AG04449 (cell line): ENCODE results near the gene KRTAP4-5.
"Not testable (repeated sequence)": the region's sequence is repeated elsewhere in the genome, so short reads cannot be mapped to it uniquely, and the experiment has no call there.

Experiments
- CTCF ChIA-PET: fragments of 350-600 bp; formaldehyde crosslinking; extraction: SDS; loops from one replicate; lab custom pipeline; 2021; ENCODE audit warnings: antibody characterized with exemption; lab: Yijun Ruan, JAX
- POLR2A ChIA-PET: fragments of 400-600, 350-600 bp; formaldehyde crosslinking; extraction: SDS; loops from one replicate; lab custom pipeline; 2020; ENCODE audit warnings: antibody characterized with exemption, inconsistent platforms; lab: Yijun Ruan, JAX
- DNase-seq: peaks from one replicate; pipeline ENCODE4 v3.0.0-alpha.2; 2010; ENCODE audit warnings: low read depth, low spot score
- H3K4me3 ChIP-seq: 2 replicates; pipeline ENCODE4 v1.5.1; 2011; ENCODE audit warnings: low read depth, mild to moderate bottlenecking, control low read depth, low read length
- TF ChIP-seq, protein P1 (sequence below): IDR thresholded peaks from one replicate; pipeline ENCODE4 v1.5.1; 2011; ENCODE audit warnings: mild to moderate bottlenecking, moderate library complexity, low read length, control low read depth, inconsistent platforms; ENCODE audit not compliant: insufficient read depth; ENCODE audit errors: missing control alignments

KRTAP4-5 gene

DNA sequence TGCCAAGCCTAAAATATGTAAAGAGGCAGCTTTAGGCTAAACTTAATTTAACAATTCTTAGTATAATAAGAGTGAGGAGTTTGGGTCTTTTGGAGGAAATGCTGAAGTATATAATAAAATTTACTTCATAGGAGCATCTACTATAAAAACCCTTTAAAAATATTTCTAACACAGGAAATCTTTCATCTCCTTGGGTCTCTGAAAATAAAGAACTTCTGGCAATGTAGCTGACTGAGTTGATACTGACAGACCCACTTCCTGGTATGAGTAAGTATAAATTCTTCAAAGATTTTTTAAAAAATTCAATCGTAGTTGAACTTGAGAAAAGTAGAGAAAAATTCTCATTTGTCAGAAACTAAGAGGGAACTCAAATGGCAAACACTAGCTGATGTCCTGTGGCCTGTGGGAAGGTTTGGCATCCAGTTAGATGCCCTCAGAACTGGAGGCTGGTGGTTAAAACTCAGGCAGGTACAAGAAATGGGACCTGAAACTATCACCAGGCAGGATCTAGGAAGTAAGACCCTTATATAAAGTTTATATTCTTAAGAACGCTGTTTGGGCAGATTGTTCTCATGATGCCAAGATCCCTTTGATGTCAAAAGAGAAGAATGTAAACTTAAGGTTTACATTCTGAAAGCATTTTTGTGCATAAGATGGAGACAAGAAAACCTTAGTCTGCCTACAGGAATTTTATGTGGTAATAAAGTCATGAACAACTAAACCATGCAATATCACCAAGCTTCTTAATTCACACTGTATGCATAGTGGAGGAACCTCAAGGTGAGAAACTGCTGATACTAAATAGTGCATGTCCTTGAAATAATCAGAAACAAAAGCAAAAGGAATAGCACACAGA is 15.5 kb downstream of the KRTAP4-5 start:
- no peak for DNase-seq
- ChIA-PET CTCF (interaction anchor here (1.0 to 1.6 kb wide), 2 partner anchors 188 to 415 kb away, joined by 3 to 6 read pairs; no protein-coding TSS in a partner anchor), POLR2A (interaction anchor here (0.9 kb wide), 1 partner anchor 181 kb away, joined by 3 read pairs; no protein-coding TSS in a partner anchor)
- no peak overlapping the region for H3K4me3 ChIP-seq
- TF ChIP-seq, protein P1, sequence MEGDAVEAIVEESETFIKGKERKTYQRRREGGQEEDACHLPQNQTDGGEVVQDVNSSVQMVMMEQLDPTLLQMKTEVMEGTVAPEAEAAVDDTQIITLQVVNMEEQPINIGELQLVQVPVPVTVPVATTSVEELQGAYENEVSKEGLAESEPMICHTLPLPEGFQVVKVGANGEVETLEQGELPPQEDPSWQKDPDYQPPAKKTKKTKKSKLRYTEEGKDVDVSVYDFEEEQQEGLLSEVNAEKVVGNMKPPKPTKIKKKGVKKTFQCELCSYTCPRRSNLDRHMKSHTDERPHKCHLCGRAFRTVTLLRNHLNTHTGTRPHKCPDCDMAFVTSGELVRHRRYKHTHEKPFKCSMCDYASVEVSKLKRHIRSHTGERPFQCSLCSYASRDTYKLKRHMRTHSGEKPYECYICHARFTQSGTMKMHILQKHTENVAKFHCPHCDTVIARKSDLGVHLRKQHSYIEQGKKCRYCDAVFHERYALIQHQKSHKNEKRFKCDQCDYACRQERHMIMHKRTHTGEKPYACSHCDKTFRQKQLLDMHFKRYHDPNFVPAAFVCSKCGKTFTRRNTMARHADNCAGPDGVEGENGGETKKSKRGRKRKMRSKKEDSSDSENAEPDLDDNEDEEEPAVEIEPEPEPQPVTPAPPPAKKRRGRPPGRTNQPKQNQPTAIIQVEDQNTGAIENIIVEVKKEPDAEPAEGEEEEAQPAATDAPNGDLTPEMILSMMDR = no peak

DNA sequence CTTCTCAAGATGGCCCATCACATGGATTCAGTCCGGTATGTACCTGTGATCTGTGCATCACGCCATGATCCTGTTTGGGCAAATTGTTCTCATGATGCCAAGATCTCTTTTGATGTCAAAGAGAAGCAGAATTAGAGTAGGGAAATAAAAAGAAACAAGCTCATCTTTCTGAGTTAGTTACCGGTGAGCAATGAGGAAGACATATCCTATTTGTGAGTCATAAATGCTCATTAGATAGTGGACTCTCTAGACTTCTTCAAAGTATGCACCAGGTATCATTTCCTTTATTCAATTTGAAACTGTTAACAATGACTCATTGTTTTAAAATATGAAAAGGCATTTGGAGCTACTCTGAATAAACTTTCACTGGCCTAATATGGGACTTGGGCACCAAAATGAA is 17.6 kb downstream of the KRTAP4-5 start:
- CTCF ChIA-PET = no interaction called here
- TF ChIP-seq, protein P1 = no peak
- no peak for DNase-seq
- POLR2A ChIA-PET = interaction anchor here (0.6 kb wide), 1 partner anchor 10 kb away, joined by 3 read pairs; no protein-coding TSS in a partner anchor
- no peak overlapping the region for H3K4me3 ChIP-seq

DNA sequence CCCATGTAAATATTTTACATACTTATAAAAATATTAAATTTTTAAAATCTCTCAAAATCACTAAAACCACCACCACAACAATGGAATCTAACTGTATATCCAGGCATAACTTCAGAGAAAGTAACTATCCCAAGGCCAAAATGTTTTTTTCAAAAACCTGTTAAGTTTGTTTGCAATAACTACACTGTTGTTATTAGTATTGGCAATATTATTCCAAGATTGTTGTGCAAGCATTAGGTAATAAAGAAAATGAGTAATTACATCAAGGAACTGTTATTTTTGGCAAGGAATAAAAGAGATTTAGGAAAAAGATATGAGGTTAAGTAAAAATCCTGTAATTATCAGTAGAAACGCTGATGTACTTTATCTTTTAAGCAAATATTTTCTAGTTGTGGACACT is 22.3 kb downstream of the KRTAP4-5 start:
- ChIA-PET POLR2A (no interaction called here), CTCF (no interaction called here)
- no peak for DNase-seq
- TF ChIP-seq, protein P1 = no peak
- H3K4me3 ChIP-seq = no peak overlapping the region

DNA sequence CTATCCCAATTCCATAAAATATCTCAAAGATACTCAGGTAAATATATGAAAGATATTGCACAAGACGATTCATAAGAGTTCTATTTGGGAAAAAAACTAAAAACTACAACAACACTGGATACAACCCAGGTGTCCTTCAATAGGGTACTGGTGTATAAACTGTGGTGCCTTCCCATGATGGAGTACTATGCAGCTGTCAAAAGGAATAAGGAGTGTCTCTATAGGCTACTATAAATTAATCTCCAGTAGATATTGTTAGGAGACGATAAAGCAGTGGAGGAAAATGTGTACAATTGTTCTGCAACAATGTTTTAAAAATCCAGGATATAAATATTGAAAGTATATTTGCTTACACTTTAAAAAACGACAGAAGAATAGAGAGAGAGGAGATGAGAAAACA is 23.2 kb downstream of the KRTAP4-5 start:
- ChIA-PET POLR2A (no interaction called here), CTCF (no interaction called here)
- TF ChIP-seq, protein P1 = no peak
- no peak overlapping the region for H3K4me3 ChIP-seq
- no peak for DNase-seq

DNA sequence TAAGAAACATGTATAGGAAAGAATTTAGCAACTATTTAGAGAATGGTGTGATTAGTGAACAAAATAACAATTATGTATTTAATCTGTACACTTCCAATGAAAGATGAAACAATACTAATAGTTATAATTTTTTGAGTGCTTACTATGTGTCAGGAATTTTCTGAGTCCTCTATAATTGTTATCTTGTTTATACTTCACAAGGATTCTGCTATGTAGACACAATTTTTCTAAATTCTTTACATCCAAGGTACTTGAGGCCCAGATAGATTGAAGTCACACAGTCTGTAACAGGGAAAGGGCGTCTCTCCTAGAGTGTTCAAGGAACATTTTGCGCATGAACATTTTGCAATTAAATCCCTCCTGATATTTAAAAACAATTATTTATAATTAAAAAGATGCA is 24.6 kb downstream of the KRTAP4-5 start:
- no peak for DNase-seq
- TF ChIP-seq, protein P1 = no peak
- CTCF ChIA-PET = interaction anchor here (1.0 to 1.3 kb wide), 2 partner anchors 16 to 424 kb away, joined by 3 to 5 read pairs; no protein-coding TSS in a partner anchor
- H3K4me3 ChIP-seq = no peak overlapping the region
- POLR2A ChIA-PET = no interaction called here

DNA sequence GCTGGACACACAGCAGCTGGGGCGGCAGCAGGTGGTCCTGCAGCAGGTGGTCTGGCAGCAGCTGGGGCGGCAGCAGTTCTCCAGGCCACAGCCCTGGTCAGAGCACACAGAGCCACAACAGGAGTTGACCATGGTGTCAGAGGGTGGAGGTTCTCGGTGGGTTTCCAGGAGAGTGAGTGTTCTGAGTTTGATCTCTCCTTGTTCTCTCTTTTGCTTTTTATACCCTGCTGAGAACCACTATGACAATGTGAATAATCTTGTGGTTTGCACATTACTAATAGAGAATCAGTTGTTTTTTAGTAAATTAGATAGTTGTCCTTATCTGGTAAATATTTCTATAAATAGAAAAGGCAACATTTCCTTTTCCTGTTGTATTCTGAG is 25.6 kb downstream of the KRTAP4-5 start, which contains the start of gene KRTAP4-12:
Gene KRTAP4-12, minus strand, starts transcription at position 192 of the 381 bp plus-strand sequence. Its CDS starts 60 bp downstream, at position 132.
- CTCF ChIA-PET = interaction anchor here (1.0 to 1.3 kb wide), 2 partner anchors 17 to 425 kb away, joined by 3 to 5 read pairs; no protein-coding TSS in a partner anchor
- POLR2A ChIA-PET, H3K4me3 ChIP-seq, DNase-seq: not testable (repeated sequence)

DNA sequence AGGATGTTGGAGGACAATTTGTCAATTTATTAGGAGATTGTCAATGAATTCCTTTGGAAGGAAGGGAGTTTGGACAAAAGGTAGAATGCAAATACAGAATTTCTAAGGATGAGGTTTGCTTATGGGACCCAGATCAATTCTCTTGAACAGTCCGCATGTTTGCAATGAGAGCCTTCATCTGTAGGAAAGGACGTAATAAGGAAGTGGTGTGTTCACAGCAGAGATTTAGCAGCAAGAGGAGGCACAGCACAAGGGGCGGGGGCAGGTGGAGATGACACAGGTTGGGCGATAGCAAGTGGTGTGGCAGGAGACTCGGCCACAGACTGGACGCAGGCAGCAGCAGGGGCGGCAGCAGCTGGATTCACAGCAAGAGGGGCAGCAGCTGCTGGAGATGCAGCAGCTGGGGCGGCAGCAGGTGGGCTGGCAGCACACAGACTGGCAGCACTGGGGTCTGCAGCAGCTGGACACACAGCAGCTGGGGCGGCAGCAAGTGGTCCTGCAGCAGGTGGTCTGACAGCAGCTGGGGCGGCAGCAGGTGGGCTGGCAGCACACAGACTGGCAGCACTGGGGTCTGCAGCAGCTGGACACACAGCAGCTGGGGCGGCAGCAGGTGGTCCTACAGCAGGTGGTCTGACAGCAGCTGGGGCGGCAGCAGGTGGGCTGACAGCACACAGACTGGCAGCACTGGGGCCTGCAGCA is 26.2 kb downstream of the KRTAP4-5 start:
- CTCF ChIA-PET = interaction anchor here (1.3 kb wide), 1 partner anchor 426 kb away, joined by 5 read pairs; no protein-coding TSS in a partner anchor
- POLR2A ChIA-PET, DNase-seq, H3K4me3 ChIP-seq: not testable (repeated sequence)
